WI38 (cell line): ENCODE results near the gene CNOT6L.

Source experiments
- H3K4me3 ChIP-seq: 2 replicates; pipeline ENCODE4 v1.5.1; 2011; ENCODE audit warnings: low read depth, mild to moderate bottlenecking, control low read depth, low read length
- CTCF ChIP-seq: IDR thresholded peaks from 2 replicates; pipeline ENCODE4 v1.5.1; 2012; ENCODE audit warnings: low read depth, mild to moderate bottlenecking, control low read depth, low read length

CNOT6L gene

GRCh38 chr4:77710684-77711083 is 108.5 kb downstream of the CNOT6L start:
- H3K4me3 ChIP-seq: no peak overlapping the region
- no peak for TF ChIP-seq CTCF

GRCh38 chr4:77710059-77710458 is 109.1 kb downstream of the CNOT6L start:
- no peak for TF ChIP-seq CTCF
- no peak overlapping the region for H3K4me3 ChIP-seq

GRCh38 chr4:77706717-77707116 is 112.5 kb downstream of the CNOT6L start:
- TF ChIP-seq CTCF: no peak

GRCh38 chr4:77703666-77704065 is 115.5 kb downstream of the CNOT6L start:
- TF ChIP-seq CTCF: no peak
- H3K4me3 ChIP-seq: no peak overlapping the region

More at GRCh38 chr4:77706717-77707116, 112.5 kb downstream of the CNOT6L start:
- H3K4me3 ChIP-seq: no peak overlapping the region

DNA sequence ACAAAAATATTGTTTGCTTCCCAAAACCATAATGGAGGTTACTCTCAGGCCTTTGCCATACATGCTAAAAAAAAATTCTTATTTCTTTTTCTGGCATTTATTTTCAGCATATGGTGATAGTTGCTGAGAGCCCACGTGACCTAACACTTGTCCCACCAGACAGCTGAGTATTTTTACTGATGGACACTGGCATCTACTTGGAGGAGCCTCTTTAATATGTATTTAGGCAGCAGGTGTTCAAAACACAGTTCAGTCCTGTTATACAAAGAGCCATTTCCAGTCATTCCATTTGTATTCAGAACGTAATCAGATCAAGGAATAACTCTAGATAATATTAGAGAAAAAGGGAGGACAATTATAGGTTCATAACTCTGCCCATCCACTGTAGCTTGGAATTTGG is 118.0 kb downstream of the CNOT6L start:
- H3K4me3 ChIP-seq: no peak overlapping the region
- TF ChIP-seq CTCF: no peak

- no peak for TF ChIP-seq CTCF
- no peak overlapping the region for H3K4me3 ChIP-seq
These were observed 119.4 kb downstream of the CNOT6L start for GRCh38 chr4:77699731-77700210.

DNA sequence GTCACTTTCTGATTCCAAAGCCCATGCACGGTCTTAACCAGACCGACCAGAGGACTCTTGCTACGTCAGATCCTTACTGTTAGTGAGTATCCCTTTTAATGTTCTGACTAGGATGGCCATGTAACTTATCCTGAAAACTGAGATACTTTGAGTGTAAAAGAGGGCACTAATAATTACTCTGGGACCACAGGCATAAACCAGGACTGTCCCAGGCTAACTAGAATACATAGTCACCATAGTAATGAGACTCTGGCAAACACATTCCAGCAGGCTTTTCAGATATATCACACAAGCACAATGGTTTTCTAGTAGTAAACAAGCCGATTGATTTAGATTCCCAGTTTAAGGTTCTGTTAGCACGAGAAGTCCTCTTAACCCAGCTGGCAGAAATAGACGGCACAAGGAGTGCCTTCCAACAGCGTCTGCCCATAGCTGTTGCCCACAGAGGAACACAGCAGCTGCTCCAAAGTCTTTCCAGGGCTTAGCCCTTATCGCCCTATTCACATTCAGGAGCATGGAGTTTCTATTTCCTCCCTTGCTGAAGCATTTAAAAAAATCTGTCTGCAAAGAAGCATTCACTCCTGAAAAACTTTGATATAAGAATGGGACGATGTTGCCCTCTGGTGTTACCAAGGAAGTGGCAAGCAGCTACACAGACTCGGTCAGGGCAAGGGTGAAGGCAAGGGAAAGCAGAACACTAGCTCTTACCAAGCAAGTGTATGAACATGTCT is 121.1 kb downstream of the CNOT6L start:
- peak; percentile 45 for TF ChIP-seq CTCF
- H3K4me3 ChIP-seq: no peak overlapping the region
